SIG-M5 (cell line): ENCODE results near the gene PRKN.

ENCODE experiments used
- DNase-seq: peaks from one replicate; lab custom pipeline; 2025; lab: John Stamatoyannopoulos, UW

PRKN gene

DNA sequence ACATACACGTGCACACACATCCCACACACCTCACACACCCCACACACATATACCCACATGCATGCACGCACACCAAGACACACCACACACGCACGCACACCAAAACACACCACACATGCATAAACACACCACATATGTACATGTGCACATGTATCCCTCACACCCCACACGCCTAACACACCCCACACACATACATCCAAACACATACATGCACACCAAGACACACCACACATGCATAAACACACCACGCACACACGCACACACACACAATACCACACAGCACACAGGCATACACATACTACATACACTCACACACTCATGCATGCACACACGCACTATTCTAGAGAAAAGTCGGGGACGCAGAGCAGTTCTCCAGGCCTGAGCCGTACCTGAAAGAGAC, 671.5 kb downstream of the PRKN start:
- DNase-seq, result no peak

DNA sequence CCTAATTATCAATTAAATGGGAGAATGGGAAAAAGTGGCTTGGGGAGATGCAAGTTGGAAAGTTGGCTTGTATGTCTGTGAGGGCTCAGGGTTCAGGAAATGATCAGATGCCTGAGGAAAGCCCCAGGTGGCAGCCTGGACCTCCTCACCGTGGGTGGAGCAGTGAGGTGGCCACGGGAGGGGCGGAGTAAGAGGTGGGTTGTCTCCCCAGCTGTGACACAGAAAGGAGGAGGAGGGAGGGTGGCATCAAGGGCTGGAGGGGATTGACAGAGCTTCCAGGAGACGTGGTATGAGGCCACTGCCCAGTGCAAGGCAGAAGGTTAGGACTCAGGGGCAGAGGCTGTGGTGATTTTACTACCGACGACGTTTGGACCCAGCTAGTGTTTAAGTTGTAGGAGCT, 672.2 kb downstream of the PRKN start:
- DNase-seq, result no peak

GRCh38 chr6:162053084-162053483, 674.5 kb downstream of the PRKN start:
- DNase-seq, result no peak

GRCh38 chr6:162050579-162050978, 677.0 kb downstream of the PRKN start:
- no peak for DNase-seq

- no peak for DNase-seq
Observed at GRCh38 chr6:162046324-162046723, 681.2 kb downstream of the PRKN start.

GRCh38 chr6:162032620-162033019, 694.9 kb downstream of the PRKN start:
- DNase-seq, result no peak

- no peak for DNase-seq
Observed at GRCh38 chr6:162029873-162030576, 697.5 kb downstream of the PRKN start.

DNA sequence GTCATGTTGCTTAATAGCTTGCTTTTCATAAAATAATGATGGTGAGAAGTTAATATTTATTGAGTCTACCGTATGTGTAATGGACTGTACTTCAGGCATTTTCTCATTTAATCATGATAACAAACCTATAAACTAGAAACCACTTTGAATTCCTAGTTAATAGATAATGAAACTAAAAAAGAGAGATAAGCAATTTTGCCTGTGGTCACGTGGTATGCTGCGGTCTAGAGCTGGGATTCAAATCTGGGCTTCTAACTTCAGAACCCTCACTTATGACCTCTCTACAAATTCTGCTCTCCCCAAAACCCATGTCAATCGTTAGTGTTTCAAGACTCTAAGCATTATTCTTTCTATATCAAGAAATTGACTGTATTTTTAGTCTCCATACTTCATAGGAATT, 700.7 kb downstream of the PRKN start:
- DNase-seq, result no peak

- no peak for DNase-seq
Observed at GRCh38 chr6:162026031-162026430, 701.5 kb downstream of the PRKN start.

DNA sequence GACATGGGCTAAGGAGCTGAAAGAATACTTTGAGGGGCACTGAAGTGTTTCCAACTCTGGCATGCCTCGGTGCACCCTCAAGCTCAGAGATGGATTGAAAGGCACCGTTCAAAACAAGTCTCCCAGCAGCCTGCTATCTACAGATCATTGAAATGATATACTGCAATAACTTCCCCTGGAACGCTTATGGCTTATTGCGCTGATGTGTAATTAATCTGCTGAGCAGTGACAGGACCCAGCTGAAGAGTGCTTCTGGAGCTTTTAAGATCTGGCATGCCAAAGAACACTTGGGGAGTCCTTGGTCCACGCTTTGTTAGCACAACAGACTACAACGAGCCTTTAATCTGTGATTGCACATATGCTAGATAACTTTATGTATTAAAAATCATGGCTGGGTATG, 708.2 kb downstream of the PRKN start:
- DNase-seq, result no peak

GRCh38 chr6:162017536-162017935, 710.0 kb downstream of the PRKN start:
- DNase-seq, result no peak

DNA sequence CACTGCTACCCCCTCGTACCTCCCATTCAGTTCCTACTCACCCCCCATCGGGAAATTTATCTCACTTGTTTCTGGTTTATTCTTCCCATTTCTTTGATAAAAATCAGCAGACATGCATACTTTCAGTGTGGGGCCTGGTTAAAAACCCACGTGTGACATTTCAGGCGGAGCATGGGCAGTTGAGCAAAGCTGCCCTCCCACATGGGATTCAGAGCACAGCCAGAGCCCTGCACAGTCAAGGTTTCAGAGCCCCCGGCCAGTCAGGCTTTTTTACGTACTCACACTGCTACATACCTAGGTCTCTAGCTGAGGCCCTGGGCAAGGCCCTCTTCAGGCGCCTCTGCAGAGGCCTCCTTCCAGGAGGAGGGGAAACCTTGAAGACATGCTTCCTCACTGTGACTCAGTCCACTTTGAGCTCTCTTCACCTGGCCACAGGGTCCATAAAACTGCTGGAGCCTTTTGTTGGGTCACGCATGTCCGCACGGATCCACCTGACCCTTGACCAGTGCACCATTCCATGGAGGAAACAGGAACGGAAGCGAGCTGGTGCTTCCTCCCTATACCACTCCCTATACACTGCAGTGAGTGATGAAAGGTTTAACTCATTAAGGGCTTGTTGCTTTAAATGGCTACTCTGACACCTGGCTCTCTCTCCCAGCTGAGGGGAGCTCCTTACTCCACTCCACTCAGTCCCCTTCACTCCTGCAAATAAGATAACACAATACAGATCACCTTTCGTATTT, 713.3 kb downstream of the PRKN start:
- no peak for DNase-seq

DNA sequence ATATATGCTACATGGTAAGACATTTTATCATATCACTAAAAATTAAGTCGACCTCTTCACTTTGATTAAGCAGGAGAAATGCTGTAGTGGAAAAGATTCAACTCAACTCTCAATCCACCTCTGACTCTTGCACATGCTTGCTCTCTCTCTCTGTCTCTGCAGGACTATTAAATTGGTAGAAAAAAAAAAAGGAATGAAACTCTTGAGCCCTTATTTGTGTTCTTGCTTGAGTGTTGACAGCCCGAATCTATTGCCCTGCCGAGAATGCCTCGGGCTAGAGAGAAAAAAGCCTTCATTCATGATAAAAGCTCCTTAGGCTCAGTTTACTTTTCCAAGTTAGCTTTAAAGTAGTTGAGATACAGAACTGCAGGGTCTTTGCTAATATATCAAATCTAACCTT, 722.2 kb downstream of the PRKN start:
- no peak for DNase-seq

- no peak for DNase-seq
Observed at GRCh38 chr6:161996783-161997182, 730.8 kb downstream of the PRKN start.

DNA sequence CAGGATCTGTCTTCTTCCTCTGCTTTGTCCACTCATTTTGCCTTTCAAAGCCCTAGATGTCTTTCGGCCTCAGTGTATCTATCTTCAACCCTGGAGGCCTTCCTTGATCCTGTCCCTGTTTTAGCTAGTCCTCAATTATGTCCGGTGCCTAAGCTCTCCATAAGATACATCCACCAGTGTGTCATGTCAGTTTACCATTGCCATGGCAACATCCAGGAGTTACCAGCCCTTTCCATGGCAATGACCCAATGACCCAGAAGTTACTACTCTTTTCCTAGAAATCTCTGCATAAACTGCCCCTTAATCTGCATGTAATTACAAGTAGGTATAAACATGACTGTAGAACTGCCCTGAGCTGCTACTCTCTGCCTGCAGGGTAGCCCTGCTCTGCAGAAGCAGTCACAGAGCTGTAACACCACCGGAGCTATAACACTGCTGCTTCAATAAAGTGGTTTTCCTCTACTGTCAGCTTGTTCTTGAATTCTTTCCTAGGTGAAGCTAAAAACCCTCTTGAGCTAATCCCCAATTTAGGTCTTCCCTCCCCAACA, 741.6 kb downstream of the PRKN start:
- no peak for DNase-seq

DNA sequence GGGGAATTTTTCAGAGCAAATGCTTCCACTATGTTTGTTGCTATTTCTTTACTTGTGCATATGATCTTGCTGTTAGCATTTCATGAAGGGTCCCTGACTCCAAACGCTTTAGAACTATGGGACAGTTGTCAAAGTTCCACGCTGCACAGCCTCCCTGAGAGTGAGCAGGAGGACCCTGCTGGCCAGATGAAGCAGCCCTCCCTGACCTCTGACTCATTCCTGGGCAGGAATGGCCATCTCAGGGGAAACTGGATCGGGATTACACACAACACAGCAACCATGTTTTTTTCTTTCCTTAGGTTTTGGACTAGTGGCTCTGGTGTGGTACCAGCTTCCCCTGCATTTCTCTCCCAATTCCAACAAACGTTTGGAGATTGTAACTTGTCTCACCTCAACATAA, 742.9 kb downstream of the PRKN start:
- DNase-seq, result no peak

DNA sequence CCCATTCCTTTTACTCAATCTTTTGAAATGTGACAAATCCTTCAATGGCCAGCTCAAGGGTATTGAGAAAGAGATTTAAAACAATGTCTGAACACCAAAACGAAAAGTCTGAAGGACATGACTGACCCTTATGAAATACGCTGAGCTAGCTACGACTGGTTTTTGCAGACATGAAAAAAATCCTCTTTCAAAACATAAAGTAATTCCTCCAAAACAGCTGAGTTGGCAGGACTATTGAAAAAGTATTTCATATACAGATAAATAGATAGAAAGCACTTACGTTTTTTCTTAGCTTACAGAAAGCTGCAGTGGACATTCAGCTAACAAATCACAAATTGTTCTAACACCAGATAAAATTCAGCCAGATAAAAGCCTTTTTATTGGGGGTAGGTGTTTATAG, 751.0 kb downstream of the PRKN start:
- no peak for DNase-seq

- DNase-seq, result no peak
Observed at GRCh38 chr6:161973064-161973463, 754.5 kb downstream of the PRKN start.

DNA sequence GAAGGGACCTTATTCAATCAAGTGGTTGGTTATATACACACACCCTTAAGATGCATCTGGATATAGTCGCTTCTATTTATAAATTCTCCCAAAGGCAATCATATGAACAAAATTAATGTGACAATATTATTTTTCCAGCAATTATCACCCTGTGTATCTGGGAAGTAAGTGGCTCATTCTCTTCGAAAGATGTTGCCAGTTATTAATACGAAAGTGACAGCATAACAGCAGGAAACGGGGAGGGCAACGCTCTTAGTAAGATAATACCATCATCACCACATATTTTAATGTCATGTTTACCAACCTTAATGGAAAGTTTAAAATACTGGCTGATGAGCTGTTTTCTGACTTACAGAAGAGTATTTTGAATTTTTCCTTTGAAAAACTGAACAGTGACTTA, 756.5 kb downstream of the PRKN start:
- no peak for DNase-seq

DNA sequence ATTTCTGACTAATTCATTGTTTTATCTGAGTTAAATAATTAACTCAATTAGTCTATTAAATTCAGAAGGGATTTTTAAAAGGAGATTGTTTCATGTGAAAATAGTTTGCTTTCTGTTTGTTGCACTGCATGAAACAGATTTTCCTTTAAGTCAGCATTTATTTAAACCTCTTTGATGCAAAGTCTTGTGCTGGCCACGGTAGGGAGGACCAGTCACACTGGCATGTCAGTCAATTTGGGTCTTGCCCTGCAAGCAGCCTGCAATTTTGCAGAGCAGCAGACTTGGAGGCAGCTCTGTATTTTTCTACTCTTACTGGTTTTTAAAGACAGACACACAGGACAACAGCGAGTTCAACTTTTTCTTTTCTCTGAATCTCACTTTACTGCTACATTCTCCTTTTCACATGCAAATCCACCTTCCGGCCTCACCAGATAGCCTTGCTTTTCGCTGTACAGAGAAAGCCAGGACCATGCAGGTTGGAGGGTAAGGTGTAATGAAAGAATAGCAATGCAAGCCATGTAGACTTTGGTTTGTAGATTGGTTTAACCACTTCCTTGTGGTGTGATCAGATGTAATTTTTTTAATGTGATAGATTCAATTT, 763.8 kb downstream of the PRKN start:
- no peak for DNase-seq

GRCh38 chr6:161963181-161963580, 764.4 kb downstream of the PRKN start:
- DNase-seq, result no peak

DNA sequence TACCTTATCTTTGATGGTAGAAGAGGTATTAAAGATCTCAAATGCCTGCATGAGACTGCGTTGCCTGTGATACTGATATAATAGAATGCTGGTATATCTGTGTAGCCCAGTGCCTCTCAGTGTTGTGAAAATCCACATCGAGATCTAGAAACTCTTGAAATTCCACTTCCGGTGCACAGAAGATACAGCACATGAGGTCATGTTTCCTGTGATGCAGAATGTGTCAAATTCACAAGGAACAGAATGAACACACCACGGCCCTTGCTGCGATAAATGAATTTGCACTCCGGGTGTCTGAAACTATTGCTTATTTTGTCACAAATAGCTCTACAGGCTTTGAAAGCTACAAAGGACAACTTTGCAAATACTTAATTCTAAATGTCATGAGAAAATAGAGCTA, 765.8 kb downstream of the PRKN start:
- no peak for DNase-seq

DNA sequence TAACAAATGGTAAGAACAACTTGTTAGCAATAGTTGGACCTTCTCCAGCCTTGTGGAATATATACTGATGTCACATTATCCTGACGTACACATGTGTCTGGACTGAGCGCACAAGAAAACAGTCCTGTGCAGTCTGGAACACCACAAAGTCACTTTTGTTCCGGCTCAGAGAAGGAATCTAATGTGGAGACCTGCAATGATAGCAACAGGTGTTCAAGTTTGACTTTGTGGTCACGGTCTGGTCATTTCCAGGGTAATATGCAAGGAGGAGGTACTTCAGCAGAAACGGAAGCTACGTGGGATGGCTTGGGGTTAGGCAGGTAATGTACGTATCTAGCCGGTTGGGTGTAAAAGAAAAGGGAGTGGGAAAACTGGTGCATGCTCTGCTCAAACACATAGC, 766.5 kb downstream of the PRKN start:
- DNase-seq, result no peak
